CD4-positive, CD25-positive, alpha-beta regulatory T cell (primary cell): ENCODE measurements around the gene RANBP3. TPM values are rescaled to one million over a fixed set of nuclear protein-coding genes. Genes with fewer than 3 reads are reported as not detected.
"Not testable (repeated sequence)": the region's sequence is repeated elsewhere in the genome, so short reads cannot be mapped to it uniquely, and the experiment has no call there.

Source experiments
- ATAC-seq, 2 donors: fragments of 150-1000 bp; cut with Tn5 transposase; one replicate each; pipeline ENCODE4 v1.10.0; 2021; ENCODE audit warnings: low read depth in 2 of 2, moderate number of reproducible peaks in 2 of 2, moderate library complexity in 1 of 2
- DNase-seq, 3 donors: peaks; one replicate each; pipeline versions ENCODE4 v3.0.0 to v3.0.0-alpha.2; 2012 to 2022; ENCODE audit warnings: mixed read lengths in 1 of 3
- H3K27ac ChIP-seq: one replicate; pipeline ENCODE4 v1.7.0; 2013; ENCODE audit warnings: mild to moderate bottlenecking, low read length; ENCODE audit not compliant: insufficient read depth, poor library complexity, severe bottlenecking
- H3K27me3 ChIP-seq: one replicate; pipeline ENCODE4 v1.7.0; 2013; ENCODE audit warnings: low read length; ENCODE audit not compliant: control insufficient read depth, insufficient read depth
- H3K36me3 ChIP-seq: one replicate; pipeline ENCODE4 v1.7.0; 2013; ENCODE audit warnings: mild to moderate bottlenecking, low read length, moderate library complexity; ENCODE audit not compliant: control insufficient read depth, insufficient read depth
- H3K4me1 ChIP-seq: 2 replicates; pipeline ENCODE4 v1.7.0; 2013; ENCODE audit warnings: mild to moderate bottlenecking, low read length; ENCODE audit not compliant: insufficient read depth, control insufficient read depth, poor library complexity, severe bottlenecking
- H3K4me3 ChIP-seq: one replicate; pipeline ENCODE4 v1.7.0; 2013; ENCODE audit warnings: low read depth, mild to moderate bottlenecking, low read length, moderate library complexity
- H3K9me3 ChIP-seq, 2 experiments: 1 replicate in 1 of 2; 2 replicates in 1 of 2; pipeline ENCODE4 v1.7.0; 2013; ENCODE audit warnings: low read length in 2 of 2, mild to moderate bottlenecking in 1 of 2, moderate library complexity in 1 of 2; ENCODE audit not compliant: control insufficient read depth in 2 of 2
- H3K27ac Mint-ChIP-seq, 3 donors: one replicate each; pipeline ENCODE4 v1.8.0; 2020 to 2022; ENCODE audit warnings: mild to moderate bottlenecking in 3 of 3, mixed read lengths in 3 of 3, moderate library complexity in 2 of 3
- H3K27me3 Mint-ChIP-seq: one replicate; pipeline ENCODE4 v1.8.0; 2022; ENCODE audit warnings: mild to moderate bottlenecking, mixed read lengths
- H3K36me3 Mint-ChIP-seq: one replicate; pipeline ENCODE4 v1.8.0; 2020; ENCODE audit warnings: mixed read lengths
- H3K4me1 Mint-ChIP-seq, 4 donors: one replicate each; pipeline ENCODE4 v1.8.0; 2020 to 2022; ENCODE audit warnings: mixed read lengths in 4 of 4, mild to moderate bottlenecking in 1 of 4
- H3K4me3 Mint-ChIP-seq, 4 donors: one replicate each; pipeline ENCODE4 v1.8.0; 2020 to 2022; ENCODE audit warnings: mild to moderate bottlenecking in 4 of 4, mixed read lengths in 4 of 4, moderate library complexity in 3 of 4
- H3K9me3 Mint-ChIP-seq, 7 donors: one replicate each; pipeline ENCODE4 v1.8.0; 2020 to 2022; ENCODE audit warnings: mixed read lengths in 7 of 7, mild to moderate bottlenecking in 3 of 7, moderate library complexity in 2 of 7
- polyA plus RNA-seq, 4 donors: library from polyadenylated mRNA; unstranded; fragments of 300-500 nt; fragmentation: Illumina TruSeq; gene quantifications; one replicate each; pipeline ENCODE4 v1.2.3, GENCODE V29; 2021
- total RNA-seq: library from RNA; stranded (reverse); gene quantifications from one replicate; pipeline ENCODE4 v1.2.3, GENCODE V29; 2022

Gene RANBP3
- total and polyA plus RNA-seq, 5 donors from 2014 or later = 8.0 to 106 (median 11.1) TPM

- H3K27me3 Mint-ChIP-seq = peaks cover 15% of the 10 kb centered on the region
- not testable (repeated sequence) for H3K27ac Mint-ChIP-seq, H3K27me3 ChIP-seq, H3K4me3 ChIP-seq, H3K9me3 Mint-ChIP-seq, H3K27ac ChIP-seq, DNase-seq, H3K4me1 Mint-ChIP-seq, H3K4me3 Mint-ChIP-seq, H3K36me3 ChIP-seq, H3K9me3 ChIP-seq, ATAC-seq, H3K36me3 Mint-ChIP-seq, H3K4me1 ChIP-seq
Measured at GRCh38 chr19:5884065-5884811, 93.7 kb downstream of the RANBP3 start.

GRCh38 chr19:5883157-5883873, 94.6 kb downstream of the RANBP3 start:
- H3K27ac ChIP-seq, H3K27me3 ChIP-seq, H3K36me3 Mint-ChIP-seq, H3K9me3 Mint-ChIP-seq, H3K4me1 Mint-ChIP-seq, H3K27ac Mint-ChIP-seq, H3K4me3 ChIP-seq, DNase-seq, H3K9me3 ChIP-seq, ATAC-seq, H3K4me1 ChIP-seq, H3K36me3 ChIP-seq, H3K4me3 Mint-ChIP-seq: not testable (repeated sequence)
- peaks cover 17% of the 10 kb centered on the region for H3K27me3 Mint-ChIP-seq

- Histone ChIP-seq H3K27me3 (no peaks in the 10 kb centered on the region), H3K27ac (no peak overlapping the region), H3K4me1 (no peaks in the 10 kb centered on the region), H3K9me3 (no peaks in the 10 kb centered on the region), H3K4me3 (no peak overlapping the region), H3K36me3 (no peaks in the 10 kb centered on the region)
- peaks cover 10% of the 10 kb centered on the region for H3K27me3 Mint-ChIP-seq
- H3K4me3 Mint-ChIP-seq = no peak overlapping the region
- H3K4me1 Mint-ChIP-seq = no peaks in the 10 kb centered on the region
- H3K36me3 Mint-ChIP-seq = no peaks in the 10 kb centered on the region
- ATAC-seq (no peak), DNase-seq (no peak)
- H3K27ac Mint-ChIP-seq = no peak overlapping the region
- no peaks in the 10 kb centered on the region for H3K9me3 Mint-ChIP-seq
Measured at GRCh38 chr19:5882421-5882968, 95.4 kb downstream of the RANBP3 start.

- Histone ChIP-seq H3K36me3 (no peaks in the 10 kb centered on the region), H3K27me3 (no peaks in the 10 kb centered on the region), H3K4me3 (no peak overlapping the region), H3K27ac (no peak overlapping the region), H3K4me1 (no peaks in the 10 kb centered on the region), H3K9me3 (no peaks in the 10 kb centered on the region)
- Mint-ChIP-seq H3K27me3 (peaks cover 10% of the 10 kb centered on the region), H3K27ac (no peak overlapping the region), H3K4me1 (no peaks in the 10 kb centered on the region), H3K36me3 (no peaks in the 10 kb centered on the region), H3K4me3 (no peak overlapping the region), H3K9me3 (no peaks in the 10 kb centered on the region)
- no peak for ATAC-seq
- DNase-seq = no peak
Measured at GRCh38 chr19:5881543-5882299, 96.2 kb downstream of the RANBP3 start.

GRCh38 chr19:5880604-5881078, 97.3 kb downstream of the RANBP3 start:
- DNase-seq = no peak
- Mint-ChIP-seq H3K36me3 (no peaks in the 10 kb centered on the region), H3K27ac (no peak overlapping the region), H3K4me1 (no peaks in the 10 kb centered on the region), H3K9me3 (no peaks in the 10 kb centered on the region), H3K27me3 (peaks cover 10% of the 10 kb centered on the region), H3K4me3 (no peak overlapping the region)
- no peak overlapping the region for H3K27ac ChIP-seq
- no peaks in the 10 kb centered on the region for H3K4me1 ChIP-seq
- no peaks in the 10 kb centered on the region for H3K9me3 ChIP-seq
- H3K4me3 ChIP-seq = no peak overlapping the region
- no peaks in the 10 kb centered on the region for H3K27me3 ChIP-seq
- ATAC-seq = no peak
- no peaks in the 10 kb centered on the region for H3K36me3 ChIP-seq

- Histone ChIP-seq H3K9me3 (no peaks in the 10 kb centered on the region), H3K27me3 (no peaks in the 10 kb centered on the region), H3K4me1 (no peaks in the 10 kb centered on the region), H3K4me3 (no peak overlapping the region), H3K36me3 (no peaks in the 10 kb centered on the region), H3K27ac (no peak overlapping the region)
- DNase-seq (no peak), ATAC-seq (no peak)
- H3K9me3 Mint-ChIP-seq = no peaks in the 10 kb centered on the region
- peaks cover 10% of the 10 kb centered on the region for H3K27me3 Mint-ChIP-seq
- no peak overlapping the region for H3K27ac Mint-ChIP-seq
- no peaks in the 10 kb centered on the region for H3K36me3 Mint-ChIP-seq
- no peak overlapping the region for H3K4me3 Mint-ChIP-seq
- H3K4me1 Mint-ChIP-seq = no peaks in the 10 kb centered on the region
Measured at GRCh38 chr19:5880196-5880595, 97.7 kb downstream of the RANBP3 start.

GRCh38 chr19:5877882-5878281, 100.1 kb downstream of the RANBP3 start:
- DNase-seq (no peak), ATAC-seq (no peak)
- Mint-ChIP-seq H3K27me3 (peaks cover 5% of the 10 kb centered on the region), H3K4me3 (no peak overlapping the region), H3K4me1 (no peaks in the 10 kb centered on the region), H3K36me3 (no peaks in the 10 kb centered on the region), H3K9me3 (peaks cover 0 to 2% (median 0%) of the 10 kb centered on the region in 7 donors), H3K27ac (no peak overlapping the region)
- Histone ChIP-seq H3K4me3 (no peak overlapping the region), H3K27me3 (no peaks in the 10 kb centered on the region), H3K4me1 (no peaks in the 10 kb centered on the region), H3K36me3 (no peaks in the 10 kb centered on the region), H3K27ac (no peak overlapping the region), H3K9me3 (no peaks in the 10 kb centered on the region)
